ENCODE measurements around the gene PLA2G6. TPM values are rescaled to one million over a fixed set of nuclear protein-coding genes. Genes with fewer than 3 reads are reported as not detected.
A peak's percentile ranks its signal among the peaks of the same experiment; 100 is the strongest.

The PLA2G6 gene
- total and polyA plus RNA-seq, 2 of the 13 experiments (the other 11 are each of a cell fraction or from before 2014, with no cell fraction given): 4.8 to 11.5 TPM

GRCh38 chr22:38163844-38164550, 17.6 kb downstream of the PLA2G6 start (continued):
- TF ChIP-seq TFDP2 (CRISPR knock-in tag; IDR thresholded peaks at IDR 0.05) (no peak), KLF15 (CRISPR knock-in tag; IDR thresholded peaks at IDR 0.05; ENCODE audit: borderline replicate concordance) (no peak), ZBTB14 (CRISPR knock-in tag; IDR thresholded peaks at IDR 0.05) (no peak), ZNF841 (CRISPR knock-in tag; IDR thresholded peaks at IDR 0.05; ENCODE audit: borderline replicate concordance) (no peak), ZNF354B (CRISPR knock-in tag; IDR thresholded peaks at IDR 0.05) (no peak), REL (CRISPR knock-in tag; conservative IDR thresholded peaks at IDR 0.05) (no peak), ZBTB25 (CRISPR knock-in tag; IDR thresholded peaks at IDR 0.05) (0 out of 2 replicates have a peak, but pooled peaks have one; percentile 15), CREM (IDR thresholded peaks at IDR 0.05) (peak; percentile 55; the same call in 1 of the 2 replicates), CREM (CRISPR knock-in tag; IDR thresholded peaks at IDR 0.05) (no peak), ZSCAN30 (CRISPR knock-in tag; IDR thresholded peaks at IDR 0.05) (no peak), GMEB1 (CRISPR knock-in tag; IDR thresholded peaks at IDR 0.05; ENCODE audit: borderline replicate concordance) (no peak), ZBTB33 (CRISPR knock-in tag; IDR thresholded peaks at IDR 0.05) (no peak), ZNF431 (CRISPR knock-in tag; IDR thresholded peaks at IDR 0.05; ENCODE audit: borderline replicate concordance, low read depth) (0 out of 2 replicates have a peak, but pooled peaks have one; percentile 37), PBX2 (CRISPR knock-in tag; IDR thresholded peaks at IDR 0.05) (no peak), GABPB1 (CRISPR knock-in tag; IDR thresholded peaks at IDR 0.05) (no peak), ZNF605 (CRISPR knock-in tag; IDR thresholded peaks at IDR 0.05) (no peak), ZNF234 (CRISPR knock-in tag; conservative IDR thresholded peaks at IDR 0.05) (no peak), ZNF432 (CRISPR knock-in tag; IDR thresholded peaks at IDR 0.05; ENCODE audit: borderline replicate concordance) (no peak), ZNF577 (CRISPR knock-in tag; IDR thresholded peaks at IDR 0.05; ENCODE audit: borderline replicate concordance, low read depth) (no peak)
